Nephron progenitor cell (in vitro differentiated cells): ENCODE results near the gene TMEM239.
A peak's percentile ranks its signal among the peaks of the same experiment; 100 is the strongest.
"Not testable (repeated sequence)": the region's sequence is repeated elsewhere in the genome, so short reads cannot be mapped to it uniquely, and the experiment has no call there.

Source experiments
- DNase-seq: peaks from one replicate; pipeline ENCODE4 v3.0.0; 2021
- H3K27ac Mint-ChIP-seq: 2 replicates; pipeline ENCODE4 v1.8.0; 2021; ENCODE audit warnings: mild to moderate bottlenecking, moderate library complexity, mixed read lengths
- H3K27me3 Mint-ChIP-seq: 2 replicates; pipeline ENCODE4 v1.8.0; 2021; ENCODE audit warnings: mild to moderate bottlenecking, low read depth, mixed read lengths; ENCODE audit not compliant: poor library complexity
- H3K36me3 Mint-ChIP-seq: 2 replicates; pipeline ENCODE4 v1.8.0; 2021; ENCODE audit warnings: low read depth, mixed read lengths
- H3K4me1 Mint-ChIP-seq: 2 replicates; pipeline ENCODE4 v1.8.0; 2021; ENCODE audit warnings: mixed read lengths
- H3K4me3 Mint-ChIP-seq: 2 replicates; pipeline ENCODE4 v1.8.0; 2021; ENCODE audit warnings: mild to moderate bottlenecking, moderate library complexity, mixed read lengths
- H3K9me3 Mint-ChIP-seq: 2 replicates; pipeline ENCODE4 v1.8.0; 2021; ENCODE audit warnings: mild to moderate bottlenecking, moderate library complexity, mixed read lengths
- TF ChIP-seq, protein P1 (sequence below): fragments of 200-600 bp; sonication (generic); IDR thresholded peaks from 2 replicates; pipeline ENCODE4 v1.5.0; 2021; ENCODE audit warnings: antibody characterized with exemption

Gene TMEM239

GRCh38 chr20:2820896-2821869 lies 5.0 kb downstream of the TMEM239 start:
- Mint-ChIP-seq H3K27ac (no peak overlapping the region), H3K27me3 (peaks cover 36% of the 10 kb centered on the region), H3K4me3 (peak overlapping the region; percentile 51), H3K9me3 (no peaks in the 10 kb centered on the region), H3K36me3 (no peaks in the 10 kb centered on the region), H3K4me1 (peaks cover 33% of the 10 kb centered on the region)
- TF ChIP-seq, protein P1, sequence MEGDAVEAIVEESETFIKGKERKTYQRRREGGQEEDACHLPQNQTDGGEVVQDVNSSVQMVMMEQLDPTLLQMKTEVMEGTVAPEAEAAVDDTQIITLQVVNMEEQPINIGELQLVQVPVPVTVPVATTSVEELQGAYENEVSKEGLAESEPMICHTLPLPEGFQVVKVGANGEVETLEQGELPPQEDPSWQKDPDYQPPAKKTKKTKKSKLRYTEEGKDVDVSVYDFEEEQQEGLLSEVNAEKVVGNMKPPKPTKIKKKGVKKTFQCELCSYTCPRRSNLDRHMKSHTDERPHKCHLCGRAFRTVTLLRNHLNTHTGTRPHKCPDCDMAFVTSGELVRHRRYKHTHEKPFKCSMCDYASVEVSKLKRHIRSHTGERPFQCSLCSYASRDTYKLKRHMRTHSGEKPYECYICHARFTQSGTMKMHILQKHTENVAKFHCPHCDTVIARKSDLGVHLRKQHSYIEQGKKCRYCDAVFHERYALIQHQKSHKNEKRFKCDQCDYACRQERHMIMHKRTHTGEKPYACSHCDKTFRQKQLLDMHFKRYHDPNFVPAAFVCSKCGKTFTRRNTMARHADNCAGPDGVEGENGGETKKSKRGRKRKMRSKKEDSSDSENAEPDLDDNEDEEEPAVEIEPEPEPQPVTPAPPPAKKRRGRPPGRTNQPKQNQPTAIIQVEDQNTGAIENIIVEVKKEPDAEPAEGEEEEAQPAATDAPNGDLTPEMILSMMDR: no peak
- peak; percentile 54 for DNase-seq

GRCh38 chr20:2822073-2822472 lies 5.9 kb downstream of the TMEM239 start:
- Mint-ChIP-seq H3K4me3 (peak overlapping the region; percentile 51), H3K9me3 (no peaks in the 10 kb centered on the region), H3K36me3 (no peaks in the 10 kb centered on the region), H3K4me1 (peaks cover 42% of the 10 kb centered on the region), H3K27ac (no peak overlapping the region), H3K27me3 (peaks cover 42% of the 10 kb centered on the region)
- DNase-seq: no peak
- TF ChIP-seq, protein P1: no peak

DNA sequence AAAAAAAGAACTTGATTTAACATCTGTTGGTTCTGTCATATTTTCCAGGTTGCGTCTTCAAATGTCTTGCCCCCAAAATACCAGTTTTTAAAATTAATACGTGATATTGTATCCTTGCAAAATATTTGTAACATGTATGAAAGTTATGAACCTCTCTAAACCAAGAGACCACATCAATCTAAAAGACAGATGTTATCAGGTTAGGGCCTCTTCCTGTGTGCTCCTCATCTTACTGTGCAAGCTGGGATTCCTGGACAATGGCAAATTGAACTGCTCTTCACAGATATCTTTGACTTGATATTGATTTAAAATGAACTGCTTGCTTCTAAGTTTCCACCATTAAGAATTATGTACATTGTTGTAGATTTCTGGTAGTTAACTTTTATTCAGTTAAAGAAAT lies 9.6 kb downstream of the TMEM239 start:
- H3K27ac Mint-ChIP-seq: no peak overlapping the region
- H3K36me3 Mint-ChIP-seq: no peaks in the 10 kb centered on the region
- peaks cover 8% of the 10 kb centered on the region for H3K9me3 Mint-ChIP-seq
- H3K4me1 Mint-ChIP-seq: peaks cover 25% of the 10 kb centered on the region
- peak overlapping the region; percentile 72 for H3K4me3 Mint-ChIP-seq
- peaks cover 56% of the 10 kb centered on the region for H3K27me3 Mint-ChIP-seq
- DNase-seq: no peak
- TF ChIP-seq, protein P1: no peak

DNA sequence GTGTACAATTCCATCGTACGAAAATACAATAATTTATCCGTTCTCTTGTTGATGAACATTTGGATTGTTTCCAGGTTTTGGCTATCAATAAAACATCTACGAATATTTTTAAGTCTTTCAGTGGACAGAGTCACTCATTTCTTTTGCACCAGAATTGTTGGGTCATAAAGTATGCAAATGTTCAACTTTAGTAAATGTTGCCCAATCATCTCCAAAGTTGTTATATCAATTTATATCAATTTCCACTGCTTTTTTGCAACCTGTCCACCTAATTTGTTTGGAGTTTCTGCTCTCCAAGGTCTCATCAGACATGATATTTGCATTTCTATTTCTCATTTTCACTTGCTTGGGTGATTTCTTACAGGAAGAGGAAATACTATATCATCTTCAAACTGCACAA lies 10.5 kb downstream of the TMEM239 start:
- no peak for DNase-seq
- H3K27me3 Mint-ChIP-seq: peaks cover 51% of the 10 kb centered on the region

DNA sequence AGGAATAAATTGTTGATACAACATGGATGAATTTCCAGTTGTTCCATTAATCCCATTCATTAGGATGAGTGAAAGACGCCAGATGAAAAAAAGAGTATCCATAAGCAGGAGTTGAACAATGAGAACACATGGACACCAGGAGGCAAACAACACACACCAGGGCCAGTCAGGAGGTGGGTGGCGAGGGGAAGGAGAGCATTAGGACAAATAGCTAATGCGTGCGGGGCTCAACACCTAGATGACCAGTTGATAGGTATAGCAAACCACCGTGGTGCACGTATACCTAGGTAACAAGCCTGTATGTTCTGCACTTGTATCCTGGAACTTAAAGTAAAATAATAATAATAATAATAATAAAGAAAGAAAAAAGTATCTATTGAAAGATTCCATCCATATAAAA lies 13.2 kb downstream of the TMEM239 start:
- Mint-ChIP-seq H3K27ac (no peak overlapping the region), H3K4me3 (no peak overlapping the region), H3K4me1 (peaks cover 16% of the 10 kb centered on the region), H3K36me3 (peaks cover 5% of the 10 kb centered on the region), H3K9me3 (peaks cover 8% of the 10 kb centered on the region), H3K27me3 (peaks cover 45% of the 10 kb centered on the region)
- TF ChIP-seq, protein P1: no peak
- no peak for DNase-seq

More for the DNA sequence above, 10.5 kb downstream of the TMEM239 start:
- Mint-ChIP-seq H3K4me3 (no peak overlapping the region), H3K9me3 (peaks cover 8% of the 10 kb centered on the region), H3K4me1 (peaks cover 22% of the 10 kb centered on the region), H3K27ac (no peak overlapping the region), H3K36me3 (no peaks in the 10 kb centered on the region)
- TF ChIP-seq, protein P1: no peak

- H3K27me3 Mint-ChIP-seq: peaks cover 38% of the 10 kb centered on the region
- H3K4me1 Mint-ChIP-seq, H3K4me3 Mint-ChIP-seq, DNase-seq, H3K27ac Mint-ChIP-seq, H3K9me3 Mint-ChIP-seq: not testable (repeated sequence)
- H3K36me3 Mint-ChIP-seq: peaks cover 20% of the 10 kb centered on the region
These were observed 15.0 kb downstream of the TMEM239 start for GRCh38 chr20:2831206-2831605.
